Measurements from ENCODE around the gene RENBP.

- TF ChIP-seq POLR2AphosphoS5 (IDR thresholded peaks at IDR 0.05; ENCODE audit: low read depth, low read length) (no peak), POU2F2 (IDR thresholded peaks at IDR 0.05; ENCODE audit: low read depth, low read length) (no peak), POLR2A (IDR thresholded peaks at IDR 0.05; ENCODE audit: low read depth, low read length) (no peak; the same call in 1 of the 2 replicates), SPI1 (IDR thresholded peaks at IDR 0.05; ENCODE audit: low read depth, low read length) (no peak), TAF1 (IDR thresholded peaks at IDR 0.05; ENCODE audit: low read depth, low read length) (no peak)
These were observed 26.6 kb upstream of the RENBP start for GRCh38 chrX:153971124-153971449.
